OCI-LY1 (cell line): ENCODE measurements around the gene ZNF804A.
"Not testable (repeated sequence)": the region's sequence is repeated elsewhere in the genome, so short reads cannot be mapped to it uniquely, and the experiment has no call there.

Source experiments
- H2AFZ ChIP-seq: fragments of 200-600 bp; sonication (generic), shearing (Covaris generic); 2 replicates; pipeline ENCODE4 v1.6.0; 2014; ENCODE audit warnings: antibody characterized with exemption, mild to moderate bottlenecking, low read length
- H3F3A ChIP-seq: fragments of 200-600 bp; sonication (generic), shearing (Covaris generic); 2 replicates; pipeline ENCODE4 v1.6.0; 2014; ENCODE audit warnings: mild to moderate bottlenecking, antibody characterized with exemption, low read length, moderate library complexity; ENCODE audit not compliant: insufficient read depth
- H3K27ac ChIP-seq: fragments of 200-600 bp; sonication (generic); 2 replicates; pipeline ENCODE4 v1.5.1; 2014; ENCODE audit warnings: low read length, mixed run types, mild to moderate bottlenecking, low read depth; ENCODE audit not compliant: poor library complexity, severe bottlenecking
- H3K27me3 ChIP-seq: fragments of 200-600 bp; sonication (generic); 2 replicates; pipeline ENCODE4 v1.6.0; 2014; ENCODE audit warnings: antibody characterized with exemption, mild to moderate bottlenecking, low read length, moderate library complexity; ENCODE audit not compliant: insufficient read depth
- H3K36me3 ChIP-seq: fragments of 200-600 bp; sonication (generic); 2 replicates; pipeline ENCODE4 v1.6.1; 2014; ENCODE audit warnings: mild to moderate bottlenecking, antibody characterized with exemption, low read length, moderate library complexity, mixed read lengths; ENCODE audit not compliant: insufficient read depth
- H3K4me1 ChIP-seq: fragments of 200-600 bp; sonication (generic); 2 replicates; pipeline ENCODE4 v1.5.1; 2014; ENCODE audit warnings: mild to moderate bottlenecking, low read length, moderate library complexity; ENCODE audit not compliant: insufficient read depth, severe bottlenecking
- H3K4me2 ChIP-seq: fragments of 200-600 bp; sonication (generic), shearing (Covaris generic); 2 replicates; pipeline ENCODE4 v1.6.1; 2014; ENCODE audit warnings: low read length
- H3K4me3 ChIP-seq: fragments of 200-600 bp; sonication (generic); 2 replicates; pipeline ENCODE4 v1.5.1; 2014; ENCODE audit warnings: low read length, low read depth, mild to moderate bottlenecking, mixed read lengths; ENCODE audit not compliant: poor library complexity, severe bottlenecking
- H3K79me2 ChIP-seq: fragments of 200-600 bp; shearing (Covaris generic); 2 replicates; pipeline ENCODE4 v1.6.1; 2016; ENCODE audit warnings: mixed run types, low read length, mixed read lengths; ENCODE audit not compliant: insufficient read depth
- H3K9ac ChIP-seq: fragments of 200-600 bp; sonication (generic), shearing (Covaris generic); 2 replicates; pipeline ENCODE4 v1.6.1; 2014; ENCODE audit warnings: mild to moderate bottlenecking, low read length, mixed read lengths
- H3K9me2 ChIP-seq: fragments of 200-600 bp; sonication (generic), shearing (Covaris generic); 2 replicates; pipeline ENCODE4 v1.6.1; 2014; ENCODE audit warnings: low read depth, mild to moderate bottlenecking, low read length, mixed read lengths
- H3K9me3 ChIP-seq: fragments of 200-600 bp; shearing (Covaris generic); 2 replicates; pipeline ENCODE4 v1.6.1; 2014; ENCODE audit warnings: low read length, mixed read lengths
- H4K20me1 ChIP-seq: fragments of 200-600 bp; sonication (generic), shearing (Covaris generic); 2 replicates; pipeline ENCODE4 v1.6.0; 2016; ENCODE audit warnings: mild to moderate bottlenecking, low read length; ENCODE audit not compliant: insufficient read depth
- EZH2 ChIP-seq: fragments of 200-600 bp; sonication (generic), shearing (Covaris generic); IDR thresholded peaks from 2 replicates; pipeline ENCODE4 v1.8.0; 2017; ENCODE audit warnings: borderline replicate concordance, mixed run types, mild to moderate bottlenecking, antibody characterized with exemption, low read length, moderate library complexity, mixed read lengths
- TF ChIP-seq, protein P1 (sequence below): fragments of 200-600 bp; sonication (generic), shearing (Covaris generic); IDR thresholded peaks from 2 replicates; pipeline ENCODE4 v1.5.1; 2017; ENCODE audit warnings: mild to moderate bottlenecking, antibody characterized with exemption, low read length, moderate library complexity, mixed read lengths

The ZNF804A gene

DNA sequence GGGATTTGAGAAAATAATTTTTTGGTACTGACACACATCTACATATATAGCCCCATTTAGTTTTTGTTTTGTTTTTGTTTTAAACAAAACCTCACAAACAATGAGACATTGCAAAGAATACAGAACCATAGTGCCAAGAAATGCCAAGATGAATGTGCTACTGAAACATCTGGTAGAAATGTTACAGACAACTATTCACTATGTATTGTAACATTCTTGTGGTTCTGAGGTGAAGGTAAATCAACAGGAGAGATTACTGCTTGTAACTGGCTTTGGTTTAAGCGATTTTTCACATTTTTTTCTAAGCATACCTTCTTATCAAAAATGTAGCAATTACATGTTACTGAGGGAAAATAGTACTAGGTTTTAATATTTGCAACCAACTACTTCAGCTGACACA is 281.3 kb downstream of the ZNF804A start:
- Histone ChIP-seq H3F3A (no peaks in the 10 kb centered on the region), H3K27ac (no peak overlapping the region), H3K4me1 (no peaks in the 10 kb centered on the region), H3K36me3 (peaks cover 39% of the 10 kb centered on the region), H4K20me1 (no peaks in the 10 kb centered on the region), H3K27me3 (no peaks in the 10 kb centered on the region), H2AFZ (no peak overlapping the region), H3K9ac (no peak overlapping the region), H3K4me3 (no peak overlapping the region), H3K9me3 (peaks cover 4% of the 10 kb centered on the region), H3K9me2 (no peaks in the 10 kb centered on the region), H3K79me2 (no peaks in the 10 kb centered on the region), H3K4me2 (no peak overlapping the region)
- TF ChIP-seq, protein P1, sequence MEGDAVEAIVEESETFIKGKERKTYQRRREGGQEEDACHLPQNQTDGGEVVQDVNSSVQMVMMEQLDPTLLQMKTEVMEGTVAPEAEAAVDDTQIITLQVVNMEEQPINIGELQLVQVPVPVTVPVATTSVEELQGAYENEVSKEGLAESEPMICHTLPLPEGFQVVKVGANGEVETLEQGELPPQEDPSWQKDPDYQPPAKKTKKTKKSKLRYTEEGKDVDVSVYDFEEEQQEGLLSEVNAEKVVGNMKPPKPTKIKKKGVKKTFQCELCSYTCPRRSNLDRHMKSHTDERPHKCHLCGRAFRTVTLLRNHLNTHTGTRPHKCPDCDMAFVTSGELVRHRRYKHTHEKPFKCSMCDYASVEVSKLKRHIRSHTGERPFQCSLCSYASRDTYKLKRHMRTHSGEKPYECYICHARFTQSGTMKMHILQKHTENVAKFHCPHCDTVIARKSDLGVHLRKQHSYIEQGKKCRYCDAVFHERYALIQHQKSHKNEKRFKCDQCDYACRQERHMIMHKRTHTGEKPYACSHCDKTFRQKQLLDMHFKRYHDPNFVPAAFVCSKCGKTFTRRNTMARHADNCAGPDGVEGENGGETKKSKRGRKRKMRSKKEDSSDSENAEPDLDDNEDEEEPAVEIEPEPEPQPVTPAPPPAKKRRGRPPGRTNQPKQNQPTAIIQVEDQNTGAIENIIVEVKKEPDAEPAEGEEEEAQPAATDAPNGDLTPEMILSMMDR, result no peak
- TF ChIP-seq EZH2, result no peak

DNA sequence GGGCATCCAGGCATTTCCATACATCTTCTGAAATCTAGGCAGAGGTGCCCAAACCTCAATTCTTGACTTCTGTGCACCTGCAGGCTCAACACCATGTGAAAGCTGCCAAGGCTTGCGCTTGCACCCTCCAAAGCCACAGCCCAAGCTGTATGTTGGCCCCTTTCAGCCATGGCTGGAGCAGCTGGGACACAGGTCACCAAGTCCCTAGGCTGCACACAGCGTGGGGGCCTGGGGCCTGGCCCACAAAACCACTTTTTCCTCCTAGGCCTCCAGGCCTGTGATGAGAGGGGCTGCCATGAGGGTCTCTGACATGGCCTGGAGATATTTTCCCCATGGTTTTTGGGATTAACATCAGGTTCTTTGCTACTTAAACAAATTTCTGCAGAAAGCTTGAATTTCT is 288.3 kb downstream of the ZNF804A start:
- H3F3A ChIP-seq, H3K9me3 ChIP-seq: not testable (repeated sequence)

DNA sequence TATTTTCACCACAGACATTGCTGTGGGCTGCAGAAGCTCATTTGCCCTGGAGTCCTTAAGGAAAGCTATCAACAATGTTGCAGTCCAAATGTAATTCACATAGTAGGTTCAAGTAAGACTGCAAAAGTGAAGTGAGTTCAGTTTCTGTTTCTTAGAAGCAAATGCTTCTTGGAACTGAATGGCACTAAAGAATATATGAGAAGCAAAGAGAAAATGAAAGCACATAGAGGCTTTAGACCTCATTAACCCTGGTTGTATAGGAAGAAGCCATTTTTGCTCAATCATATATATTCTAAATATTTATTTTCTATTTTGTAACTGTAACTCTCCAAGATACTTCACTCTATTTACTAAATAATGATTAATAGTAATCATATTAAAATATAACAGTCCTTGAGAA is 292.0 kb downstream of the ZNF804A start:
- Histone ChIP-seq H3K4me3 (no peak overlapping the region), H3F3A (no peaks in the 10 kb centered on the region), H3K27ac (no peak overlapping the region), H3K4me1 (no peaks in the 10 kb centered on the region), H3K36me3 (0 out of 2 replicates have a peak, but pooled peaks cover 7% of the 10 kb centered on the region), H3K9ac (no peak overlapping the region), H3K27me3 (no peaks in the 10 kb centered on the region), H2AFZ (no peak overlapping the region), H3K9me3 (no peaks in the 10 kb centered on the region), H3K4me2 (no peak overlapping the region), H4K20me1 (no peaks in the 10 kb centered on the region), H3K9me2 (no peaks in the 10 kb centered on the region), H3K79me2 (no peaks in the 10 kb centered on the region)
- TF ChIP-seq, protein P1, result no peak
- no peak for TF ChIP-seq EZH2

More for the DNA sequence above, 288.3 kb downstream of the ZNF804A start:
- not testable (repeated sequence) for H3K27ac ChIP-seq, H3K27me3 ChIP-seq, H3K9ac ChIP-seq, H3K9me2 ChIP-seq, H4K20me1 ChIP-seq, H3K79me2 ChIP-seq, H3K4me2 ChIP-seq, H3K4me3 ChIP-seq, H3K4me1 ChIP-seq, H2AFZ ChIP-seq, H3K36me3 ChIP-seq

DNA sequence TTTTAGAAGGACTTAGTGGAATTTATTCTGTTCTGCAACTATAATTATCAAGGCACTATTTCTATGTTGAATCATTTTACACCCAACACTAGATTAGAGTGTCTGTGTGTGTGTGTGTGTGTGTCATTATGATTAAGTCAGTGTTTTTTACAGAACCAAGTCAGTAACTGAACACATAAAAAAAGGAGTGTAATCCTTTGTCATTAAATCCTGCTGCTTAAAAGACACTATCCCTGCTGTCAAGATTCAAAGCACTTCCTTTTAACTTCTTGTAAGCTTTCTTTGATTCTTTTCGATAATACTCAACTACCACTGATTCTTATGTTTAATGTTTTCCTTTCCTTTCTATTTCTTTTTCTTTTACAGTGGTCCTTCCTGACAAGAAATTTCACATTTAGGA is 306.7 kb downstream of the ZNF804A start:
- Histone ChIP-seq H3K9me3 (no peaks in the 10 kb centered on the region), H3K27me3 (no peaks in the 10 kb centered on the region), H3K36me3 (peaks cover 31% of the 10 kb centered on the region; the same call in 1 of the 2 replicates), H3K4me1 (no peaks in the 10 kb centered on the region), H3F3A (no peaks in the 10 kb centered on the region), H3K4me3 (no peak overlapping the region), H3K79me2 (peaks cover 4% of the 10 kb centered on the region; the same call in 1 of the 2 replicates), H3K4me2 (no peak overlapping the region), H4K20me1 (no peaks in the 10 kb centered on the region), H2AFZ (no peak overlapping the region), H3K9me2 (no peaks in the 10 kb centered on the region), H3K27ac (no peak overlapping the region), H3K9ac (no peak overlapping the region)
- no peak for TF ChIP-seq EZH2
- TF ChIP-seq, protein P1, result no peak
